H1 (cell line): ENCODE results near the gene PIK3R4. TPM values are rescaled to one million over a fixed set of nuclear protein-coding genes. Genes with fewer than 3 reads are reported as not detected.
A peak's percentile ranks its signal among the peaks of the same experiment; 100 is the strongest.

Source experiments
- CTCF ChIA-PET: fragments of 300-600 bp; sonication (Branson Sonifier 250); formaldehyde crosslinking; loops from one replicate; lab custom pipeline; 2021; ENCODE audit not compliant: partially characterized antibody; lab: Charles Lee
- POLR2A ChIA-PET: fragments of 300-600 bp; sonication (Branson Sonifier 250); formaldehyde crosslinking; loops from one replicate; lab custom pipeline; 2021; ENCODE audit warnings: inconsistent platforms; ENCODE audit not compliant: partially characterized antibody; lab: Charles Lee
- DNase-seq, 2 experiments: peaks; one replicate each; pipeline versions ENCODE4 v3.0.0 to v3.0.0-alpha.2; 2010 to 2022; ENCODE audit warnings: low spot score in 2 of 2, low read depth in 1 of 2, mixed read lengths in 1 of 2
- FAIRE-seq: peaks from 2 replicates; lab custom pipeline; 2011; peaks lifted over from hg19 to GRCh38; lab: Jason Lieb, UNC
- H2AFZ ChIP-seq: 2 replicates; pipeline ENCODE4 v1.8.1; 2012; ENCODE audit warnings: low read length, inconsistent platforms
- H2AK5ac ChIP-seq: 2 replicates; pipeline ENCODE4 v1.6.1; 2013; ENCODE audit warnings: low read depth, low read length
- H2BK120ac ChIP-seq: replicated peaks from 2 replicates; pipeline ENCODE3; 2013; ENCODE audit warnings: low read depth, low read length, inconsistent platforms
- H2BK12ac ChIP-seq: 2 replicates; pipeline ENCODE4 v1.6.1; 2013; ENCODE audit warnings: low read depth, low read length
- H2BK15ac ChIP-seq: 2 replicates; pipeline ENCODE4 v1.6.1; 2013; ENCODE audit warnings: low read length
- H2BK20ac ChIP-seq: 2 replicates; pipeline ENCODE4 v1.6.1; 2013; ENCODE audit warnings: low read length
- H2BK5ac ChIP-seq: 2 replicates; pipeline ENCODE4 v1.6.1; 2013; ENCODE audit warnings: low read depth, low read length
- H3K14ac ChIP-seq: 2 replicates; pipeline ENCODE4 v1.6.1; 2013; ENCODE audit warnings: inconsistent platforms; ENCODE audit not compliant: insufficient read length
- H3K18ac ChIP-seq: 2 replicates; pipeline ENCODE4 v1.6.1; 2013; ENCODE audit warnings: low read length; ENCODE audit errors: extremely low read depth
- H3K23ac ChIP-seq: 2 replicates; pipeline ENCODE4 v1.6.1; 2013; ENCODE audit warnings: inconsistent platforms; ENCODE audit not compliant: insufficient read length
- H3K23me2 ChIP-seq: 2 replicates; pipeline ENCODE4 v1.6.1; 2013; ENCODE audit warnings: low read depth, low read length
- H3K27ac ChIP-seq: 2 replicates; pipeline ENCODE4 v1.6.1; 2011; ENCODE audit warnings: low read depth, low read length, inconsistent platforms
- H3K27me3 ChIP-seq, 4 experiments: replicated peaks in 1 of 4; 1 replicate in 1 of 4; 2 replicates in 3 of 4; pipeline versions ENCODE4 v1.6.1 to v1.8.1; 2011 to 2013; ENCODE audit warnings: low read length in 3 of 4, mild to moderate bottlenecking in 3 of 4, inconsistent platforms in 2 of 4, mixed read lengths in 2 of 4, moderate library complexity in 1 of 4; ENCODE audit not compliant: control insufficient read depth in 3 of 4, insufficient read depth in 3 of 4; ENCODE audit errors: extremely low read depth in 1 of 4
- H3K36me3 ChIP-seq, 4 experiments: 2 replicates each; pipeline versions ENCODE4 v1.6.1 to v1.8.1; 2011 to 2013; ENCODE audit warnings: mild to moderate bottlenecking in 4 of 4, low read length in 3 of 4, moderate library complexity in 2 of 4, control low read depth in 1 of 4, inconsistent platforms in 1 of 4; ENCODE audit not compliant: insufficient read depth in 4 of 4, control insufficient read depth in 2 of 4
- H3K4ac ChIP-seq: replicated peaks from 2 replicates; pipeline ENCODE3; 2013; ENCODE audit warnings: low read length, low read depth, mixed read lengths, inconsistent platforms; ENCODE audit not compliant: insufficient read length
- H3K4me1 ChIP-seq, 4 experiments: replicated peaks in 1 of 4; 1 replicate in 1 of 4; 2 replicates in 3 of 4; pipeline versions ENCODE4 v1.6.1 to v1.8.1; 2011 to 2013; ENCODE audit warnings: low read length in 3 of 4, inconsistent platforms in 2 of 4, mixed read lengths in 1 of 4; ENCODE audit not compliant: insufficient read depth in 4 of 4, control insufficient read depth in 3 of 4
- H3K4me2 ChIP-seq, 2 experiments: 2 replicates each; pipeline versions ENCODE4 v1.6.1 to v1.8.1; 2011 to 2013; ENCODE audit warnings: low read depth in 2 of 2, low read length in 2 of 2, control low read depth in 1 of 2, inconsistent platforms in 1 of 2, mild to moderate bottlenecking in 1 of 2; ENCODE audit not compliant: insufficient read depth in 1 of 2
- H3K4me3 ChIP-seq, 4 experiments: fragments of 200-600, 300-600 bp in 1 of 4; sonication (generic), shearing (Covaris generic), sonication (Bioruptor Twin) in 1 of 4; 2 replicates each; pipeline versions ENCODE4 v1.5.1 to v1.8.1; 2011 to 2016; ENCODE audit warnings: low read length in 4 of 4, low read depth in 3 of 4, control low read depth in 2 of 4, inconsistent platforms in 2 of 4, mild to moderate bottlenecking in 2 of 4, mixed read lengths in 1 of 4, moderate library complexity in 1 of 4; ENCODE audit not compliant: insufficient read depth in 2 of 4; ENCODE audit errors: extremely low read depth in 1 of 4
- H3K56ac ChIP-seq: replicated peaks from 2 replicates; pipeline ENCODE3; 2013; ENCODE audit warnings: low read depth, mild to moderate bottlenecking, mixed read lengths, low read length, inconsistent platforms; ENCODE audit not compliant: insufficient read length
- H3K79me1 ChIP-seq: 2 replicates; pipeline ENCODE4 v1.6.1; 2013; ENCODE audit warnings: low read depth, low read length, control low read depth
- H3K79me2 ChIP-seq, 2 experiments: 2 replicates each; pipeline versions ENCODE4 v1.6.1 to v1.8.1; 2012 to 2013; ENCODE audit warnings: low read length in 2 of 2, mild to moderate bottlenecking in 2 of 2, inconsistent platforms in 1 of 2; ENCODE audit not compliant: insufficient read depth in 2 of 2, control insufficient read depth in 1 of 2
- H3K9ac ChIP-seq, 4 experiments: replicated peaks in 1 of 4; 1 replicate in 1 of 4; 2 replicates in 3 of 4; pipeline versions ENCODE4 v1.6.1 to v1.8.1; 2011 to 2013; ENCODE audit warnings: low read depth in 3 of 4, low read length in 3 of 4, control low read depth in 2 of 4, mild to moderate bottlenecking in 2 of 4, moderate library complexity in 2 of 4, inconsistent platforms in 1 of 4; ENCODE audit errors: extremely low read depth in 1 of 4
- H3K9me3 ChIP-seq, 2 experiments: 2 replicates each; pipeline versions ENCODE4 v1.6.1 to v1.8.1; 2012 to 2013; ENCODE audit warnings: mild to moderate bottlenecking in 2 of 2, moderate library complexity in 2 of 2, control low read depth in 1 of 2, inconsistent platforms in 1 of 2, low read depth in 1 of 2, low read length in 1 of 2, mixed read lengths in 1 of 2; ENCODE audit not compliant: insufficient read depth in 2 of 2
- H4K20me1 ChIP-seq, 2 experiments: replicated peaks in 1 of 2; 2 replicates each; pipeline versions ENCODE3 to v1.8.1; 2011 to 2013; ENCODE audit warnings: inconsistent platforms in 2 of 2, low read length in 2 of 2, mild to moderate bottlenecking in 1 of 2; ENCODE audit not compliant: insufficient read depth in 2 of 2, control insufficient read depth in 1 of 2
- H4K5ac ChIP-seq: 2 replicates; pipeline ENCODE4 v1.6.1; 2013; ENCODE audit warnings: low read length, low read depth, mixed read lengths, inconsistent platforms; ENCODE audit not compliant: insufficient read length
- H4K8ac ChIP-seq: 2 replicates; pipeline ENCODE4 v1.8.0; 2013; ENCODE audit warnings: mild to moderate bottlenecking, moderate library complexity, low read length, inconsistent platforms; ENCODE audit not compliant: insufficient read depth; ENCODE audit errors: extremely low read depth
- H4K91ac ChIP-seq: replicated peaks from 2 replicates; pipeline ENCODE3; 2013; ENCODE audit warnings: low read length, mixed read lengths, inconsistent platforms; ENCODE audit not compliant: insufficient read length
- GABPA ChIP-seq: IDR thresholded peaks from 2 replicates; pipeline ENCODE4 v1.6.1; 2011; ENCODE audit warnings: mild to moderate bottlenecking, low read length, moderate library complexity, borderline replicate concordance; ENCODE audit not compliant: insufficient read depth
- WGBS, 2 experiments: shearing (Covaris generic) in 1 of 2; methylation state at CpG; one replicate each; pipeline versions ENCODE4 v1.1.6 to v1.1.7; 2013 to 2015; ENCODE audit warnings: low lambda C conversion rate in 2 of 2, mixed read lengths in 2 of 2, inconsistent platforms in 1 of 2, low coverage in 1 of 2, missing lambda C conversion rate in 1 of 2; ENCODE audit not compliant: insufficient replicate concordance in 2 of 2, insufficient coverage in 1 of 2, insufficient read length in 1 of 2; ENCODE audit errors: extremely low coverage in 1 of 2, missing lambda C conversion rate in 1 of 2; 5-methylcytosine and 5-hydroxymethylcytosine counted together
- polyA plus RNA-seq, 7 experiments: library from polyadenylated mRNA; depleted of rRNA in 3 of 7; stranded (reverse) in 5 of 7; unstranded in 2 of 7; fragments of >200 nt in 5 of 7; fragments of 200-250 nt in 2 of 7; gene quantifications; 1 replicate in 5 of 7; 2 replicates in 1 of 7; 4 replicates in 1 of 7; pipeline versions ENCODE4 v1.2.1 to v1.2.3, GENCODE V29; 2011 to 2013; ENCODE audit warnings: missing spikeins in 2 of 7, mixed read lengths in 2 of 7
- total RNA-seq: library from RNA; stranded (reverse); fragmentation: NEBNext Ultra II Directional; extraction: Animal tissue kit (Norgen Biotek cat#: 25700); gene quantifications from 2 replicates; pipeline ENCODE4 v1.2.1, GENCODE V29; 2021

The PIK3R4 gene
- total and polyA plus RNA-seq, 2 of the 8 experiments (the other 6 are each of a cell fraction or from before 2014, with no cell fraction given): 43.8 to 87.4 TPM

GRCh38 chr3:130688697-130689470 is 57.7 kb downstream of the PIK3R4 start:
- Histone ChIP-seq H2BK20ac (no peak overlapping the region), H3K23ac (no peak overlapping the region), H4K91ac (no peak overlapping the region), H3K23me2 (no peaks in the 10 kb centered on the region), H2AK5ac (no peak overlapping the region), H3K79me2 (no peaks in the 10 kb centered on the region), H4K5ac (no peak overlapping the region), H2AFZ (no peak overlapping the region), H3K4me3 (no peak overlapping the region), H3K4me2 (no peak overlapping the region), H3K9me3 (no peaks in the 10 kb centered on the region), H3K27me3 (no peaks in the 10 kb centered on the region), H3K27ac (no peak overlapping the region), H3K9ac (peak overlapping the region in 1 of 4 experiments; percentile 34; a peak in 1 of 7 replicates), H4K20me1 (no peaks in the 10 kb centered on the region), H2BK120ac (no peak overlapping the region), H3K4me1 (no peaks in the 10 kb centered on the region), H2BK15ac (no peak overlapping the region), H3K79me1 (no peaks in the 10 kb centered on the region), H3K18ac (no peak overlapping the region), H2BK5ac (no peak overlapping the region), H3K4ac (no peak overlapping the region), H2BK12ac (no peak overlapping the region), H3K56ac (no peak overlapping the region), H3K14ac (no peak overlapping the region), H4K8ac (no peak overlapping the region), H3K36me3 (peaks cover under 1 to 20% (median 10%) of the 10 kb centered on the region in 4 experiments; a peak in 6 of 8 replicates)
- TF ChIP-seq GABPA: no peak
- POLR2A ChIA-PET: interaction anchor here (0.7 kb wide), 1 partner anchor 33 kb away, joined by 3 read pairs; no protein-coding TSS in a partner anchor
- WGBS, 2 experiments: 97% methylated on average over 3 of the region's 3 CpGs; no CpG with 5 or more reads in 1 of the 2 experiments
- no peak for DNase-seq
- CTCF ChIA-PET: interaction anchor here (0.9 kb wide), 1 partner anchor 208 kb away, joined by 3 read pairs; no protein-coding TSS in a partner anchor
- FAIRE-seq: no peak
